Osteocyte (in vitro differentiated cells): Measurements from ENCODE around the gene KCNC2. TPM values are rescaled to one million over a fixed set of nuclear protein-coding genes. Genes with fewer than 3 reads are reported as not detected.

ENCODE experiments used
- DNase-seq: peaks from one replicate; pipeline ENCODE4 v3.0.0; 2021; ENCODE audit warnings: mixed read lengths; ENCODE audit not compliant: unreplicated experiment; ENCODE audit errors: extremely low spot score
- H3K27ac Mint-ChIP-seq: one replicate; pipeline ENCODE4 v1.8.0; 2021; ENCODE audit warnings: mild to moderate bottlenecking, mixed read lengths; ENCODE audit not compliant: unreplicated experiment
- H3K27me3 Mint-ChIP-seq: one replicate; pipeline ENCODE4 v1.8.0; 2021; ENCODE audit warnings: mixed read lengths; ENCODE audit not compliant: unreplicated experiment
- H3K36me3 Mint-ChIP-seq: one replicate; pipeline ENCODE4 v1.8.0; 2021; ENCODE audit warnings: mixed read lengths; ENCODE audit not compliant: unreplicated experiment
- H3K4me1 Mint-ChIP-seq: one replicate; pipeline ENCODE4 v1.8.0; 2021; ENCODE audit warnings: mixed read lengths; ENCODE audit not compliant: unreplicated experiment
- H3K4me3 Mint-ChIP-seq: one replicate; pipeline ENCODE4 v1.8.0; 2021; ENCODE audit warnings: mild to moderate bottlenecking, moderate library complexity, mixed read lengths; ENCODE audit not compliant: unreplicated experiment
- H3K9me3 Mint-ChIP-seq: one replicate; pipeline ENCODE4 v1.8.0; 2021; ENCODE audit warnings: mixed read lengths; ENCODE audit not compliant: unreplicated experiment
- CTCF ChIP-seq: fragments of 200-600 bp; sonication (generic); IDR thresholded peaks from 2 replicates; pipeline ENCODE4 v1.5.0; 2021; ENCODE audit warnings: antibody characterized with exemption, mild to moderate bottlenecking, moderate library complexity
- total RNA-seq: library from RNA; stranded (reverse); gene quantifications from 2 replicates; pipeline ENCODE4 v1.2.1, GENCODE V29; 2021

KCNC2 gene
- total RNA-seq, 1 donor from 2014 or later = not detected

GRCh38 chr12:75130811-75131210 lies 78.8 kb downstream of the KCNC2 start:
- DNase-seq = no peak
- no peaks in the 10 kb centered on the region for H3K36me3 Mint-ChIP-seq
- H3K4me3 Mint-ChIP-seq = no peak overlapping the region
- H3K9me3 Mint-ChIP-seq = no peaks in the 10 kb centered on the region
- no peak overlapping the region for H3K27ac Mint-ChIP-seq
- H3K4me1 Mint-ChIP-seq = no peaks in the 10 kb centered on the region
- TF ChIP-seq CTCF = no peak
- H3K27me3 Mint-ChIP-seq = peaks cover 3% of the 10 kb centered on the region

- no peak overlapping the region for H3K27ac Mint-ChIP-seq
- no peak overlapping the region for H3K4me3 Mint-ChIP-seq
- H3K36me3 Mint-ChIP-seq = no peaks in the 10 kb centered on the region
- H3K27me3 Mint-ChIP-seq = peaks cover 3% of the 10 kb centered on the region
- TF ChIP-seq CTCF = no peak
- H3K9me3 Mint-ChIP-seq = no peaks in the 10 kb centered on the region
- DNase-seq = no peak
- H3K4me1 Mint-ChIP-seq = no peaks in the 10 kb centered on the region
These were observed 80.4 kb downstream of the KCNC2 start for GRCh38 chr12:75129275-75129674.

GRCh38 chr12:75121036-75121705 lies 88.5 kb downstream of the KCNC2 start:
- Mint-ChIP-seq H3K4me1 (no peaks in the 10 kb centered on the region), H3K9me3 (no peaks in the 10 kb centered on the region), H3K36me3 (no peaks in the 10 kb centered on the region), H3K4me3 (no peak overlapping the region), H3K27me3 (peaks cover 9% of the 10 kb centered on the region), H3K27ac (no peak overlapping the region)
- no peak for DNase-seq
- TF ChIP-seq CTCF = no peak

- Mint-ChIP-seq H3K9me3 (no peaks in the 10 kb centered on the region), H3K4me1 (no peaks in the 10 kb centered on the region), H3K27me3 (peaks cover 9% of the 10 kb centered on the region), H3K27ac (no peak overlapping the region), H3K36me3 (no peaks in the 10 kb centered on the region), H3K4me3 (no peak overlapping the region)
- no peak for DNase-seq
- no peak for TF ChIP-seq CTCF
These were observed 89.3 kb downstream of the KCNC2 start for GRCh38 chr12:75120311-75120711.

GRCh38 chr12:75116646-75117198 lies 92.9 kb downstream of the KCNC2 start:
- no peak for DNase-seq
- Mint-ChIP-seq H3K36me3 (no peaks in the 10 kb centered on the region), H3K27ac (no peak overlapping the region), H3K4me1 (no peaks in the 10 kb centered on the region), H3K4me3 (no peak overlapping the region), H3K27me3 (peaks cover 4% of the 10 kb centered on the region), H3K9me3 (no peaks in the 10 kb centered on the region)
- TF ChIP-seq CTCF = no peak
